ENCODE data around the gene SETMAR.
A peak's percentile ranks its signal among the peaks of the same experiment; 100 is the strongest.
"Not testable (repeated sequence)": the region's sequence is repeated elsewhere in the genome, so short reads cannot be mapped to it uniquely, and the experiment has no call there.

Gene SETMAR

DNA sequence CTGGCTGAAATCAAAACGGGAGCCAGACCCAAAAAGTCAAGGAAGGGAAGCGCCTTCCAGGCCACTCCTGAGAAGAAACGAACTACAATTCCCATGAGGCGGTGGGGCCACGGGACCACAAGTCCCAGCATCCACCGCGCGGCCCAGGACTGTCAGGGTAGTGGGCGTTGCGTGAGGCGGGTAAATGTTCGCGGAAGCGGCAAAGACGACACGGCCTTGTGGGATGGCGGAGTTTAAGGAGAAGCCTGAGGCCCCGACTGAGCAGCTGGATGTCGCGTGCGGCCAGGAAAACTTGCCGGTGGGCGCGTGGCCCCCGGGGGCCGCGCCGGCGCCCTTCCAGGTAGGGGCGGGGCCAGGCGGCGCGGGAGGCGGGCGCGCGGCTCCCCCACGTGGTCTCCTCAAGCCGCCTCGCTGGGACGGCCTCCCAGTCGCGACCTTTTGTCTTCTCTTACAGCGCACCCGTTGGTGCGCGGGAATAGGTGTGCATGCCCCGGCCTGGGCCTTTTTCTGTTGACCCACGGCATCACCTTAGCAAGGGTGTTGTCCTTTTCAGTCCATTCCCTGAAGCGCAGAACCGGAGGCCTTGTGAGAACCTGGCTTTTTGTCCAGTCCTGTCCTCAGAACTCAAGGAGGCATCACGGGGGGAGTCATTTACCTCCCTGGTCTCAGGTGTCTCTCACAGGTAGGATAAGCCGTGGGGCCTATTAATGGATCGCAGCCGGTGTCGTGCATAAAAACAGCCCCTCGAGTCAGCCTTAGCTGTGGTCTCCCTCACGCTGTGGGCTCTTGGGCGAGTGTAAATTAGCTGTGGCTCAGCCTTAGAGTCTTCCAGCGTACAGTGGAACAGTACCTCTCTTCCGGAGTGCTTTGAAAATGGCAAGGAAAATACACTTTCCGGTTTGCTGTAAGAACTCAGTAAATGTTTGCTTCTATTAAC, at the start of gene SETMAR:
Gene SETMAR (plus strand): TSS at position 183 of the 937 bp plus-strand sequence. CDS start 2 bp downstream, at position 185.
- DNase-seq (ENCODE audit: extremely low read depth in 1 of 2, low read depth in 1 of 2): peak; percentile 60 to 74

DNA sequence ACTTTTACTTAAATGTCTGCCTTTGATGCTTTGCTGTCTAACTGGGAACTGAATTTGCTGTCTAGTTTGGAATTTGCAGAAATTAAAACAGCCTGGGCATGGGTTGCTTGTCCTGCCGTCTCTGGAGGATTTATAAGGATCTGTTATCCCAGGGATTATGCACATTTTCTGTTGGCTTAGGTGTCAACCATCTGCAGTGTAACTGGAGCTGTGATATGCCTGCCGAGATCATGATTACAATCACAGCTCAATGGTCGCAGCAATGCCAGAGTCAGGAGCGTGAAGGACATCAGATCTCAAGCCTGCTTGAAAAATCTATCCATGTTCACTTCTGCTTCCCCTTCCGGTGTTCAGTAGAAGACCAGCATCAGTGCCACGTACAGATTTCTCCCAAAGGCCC, 41.8 kb upstream of the SETMAR start:
- DNase-seq (ENCODE audit: extremely low read depth in 1 of 2, low read depth in 1 of 2): no peak

DNA sequence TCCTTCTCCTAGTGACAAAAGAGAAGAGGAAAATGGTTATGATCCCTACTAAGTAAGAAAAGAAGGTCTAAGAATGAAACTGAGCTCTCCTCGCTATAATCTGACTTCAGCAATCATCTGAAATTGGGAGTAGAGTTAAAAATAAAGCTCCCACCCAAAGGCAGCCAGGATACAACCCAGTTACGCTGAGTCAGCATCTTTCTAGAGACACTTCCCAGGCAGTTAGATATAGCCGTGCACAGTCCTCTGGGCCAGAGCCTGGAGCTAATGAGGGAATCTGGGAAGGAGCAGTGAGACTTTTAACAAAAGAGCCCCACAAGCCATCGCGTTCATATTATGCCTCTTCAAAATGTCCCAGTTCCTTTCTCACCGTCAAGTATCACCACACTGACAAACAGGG, 39.1 kb upstream of the SETMAR start:
- DNase-seq (ENCODE audit: extremely low read depth in 1 of 2, low read depth in 1 of 2): no peak

DNA sequence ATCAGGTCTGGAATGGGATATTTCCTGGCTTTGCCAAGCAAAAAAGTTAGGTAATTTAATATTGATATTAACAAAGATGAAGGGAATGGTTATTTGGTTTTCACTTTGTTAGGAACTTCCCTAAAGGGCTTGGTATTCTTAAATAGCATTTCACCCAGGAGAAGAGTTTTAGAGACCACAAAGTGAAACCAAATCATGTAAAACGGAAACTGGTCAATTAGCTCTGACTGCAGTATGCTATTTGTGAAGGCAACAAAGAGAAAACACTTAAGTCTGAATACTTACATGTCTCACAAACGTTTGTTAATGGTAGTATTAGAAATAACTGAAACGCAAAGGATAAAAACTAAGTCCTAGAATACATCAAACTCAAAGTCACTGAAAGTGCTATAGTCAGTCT, 32.4 kb upstream of the SETMAR start:
- DNase-seq (ENCODE audit: extremely low read depth in 1 of 2, low read depth in 1 of 2): no peak

DNA sequence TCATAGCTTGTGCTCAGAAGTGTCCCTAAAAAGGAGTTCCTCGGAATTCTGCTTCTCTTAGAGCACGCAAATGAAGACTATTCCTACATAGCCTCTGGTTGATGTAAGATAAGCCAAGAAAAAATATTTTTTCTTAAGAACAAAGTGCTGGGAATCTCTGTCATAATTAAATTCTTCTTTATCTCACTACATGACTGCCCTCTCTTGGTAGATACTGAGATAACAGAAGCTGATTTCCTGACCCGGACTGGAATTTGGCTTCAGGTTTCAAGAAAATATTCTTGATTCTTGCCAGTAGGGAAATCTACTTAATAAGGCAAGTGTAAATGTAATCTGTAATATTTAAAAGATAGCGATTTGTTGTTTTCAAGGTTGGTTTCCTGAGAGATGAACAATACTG, 31.3 kb upstream of the SETMAR start:
- no peak for DNase-seq (ENCODE audit: extremely low read depth in 1 of 2, low read depth in 1 of 2)

DNA sequence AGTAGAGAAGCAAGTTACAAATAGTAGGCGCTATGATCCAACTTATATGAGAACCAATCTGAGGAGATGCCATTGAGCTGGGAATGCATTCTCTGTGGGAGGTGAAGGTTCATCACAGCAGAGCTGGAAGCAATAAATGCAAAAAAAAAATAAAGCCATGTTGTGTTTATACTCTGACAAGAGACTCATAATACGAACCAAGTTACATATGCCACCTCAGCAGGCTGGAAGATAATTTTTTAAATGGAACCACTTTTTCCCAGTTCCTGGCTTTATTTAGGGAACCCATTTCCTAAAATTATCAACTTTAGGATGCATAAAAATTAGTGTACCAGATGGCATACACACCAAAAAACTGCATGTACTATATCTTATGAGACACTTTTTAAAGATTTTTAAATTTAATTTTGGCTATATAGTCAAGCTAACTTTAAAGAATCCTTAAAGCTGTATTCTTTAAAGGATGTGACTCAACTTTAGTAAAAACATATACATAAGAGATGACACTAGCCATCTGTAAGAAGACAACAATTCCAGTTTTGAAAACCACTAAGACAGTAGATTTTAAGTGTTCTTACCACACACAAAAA, 23.6 kb upstream of the SETMAR start:
- no peak for DNase-seq (ENCODE audit: extremely low read depth in 1 of 2, low read depth in 1 of 2)

DNA sequence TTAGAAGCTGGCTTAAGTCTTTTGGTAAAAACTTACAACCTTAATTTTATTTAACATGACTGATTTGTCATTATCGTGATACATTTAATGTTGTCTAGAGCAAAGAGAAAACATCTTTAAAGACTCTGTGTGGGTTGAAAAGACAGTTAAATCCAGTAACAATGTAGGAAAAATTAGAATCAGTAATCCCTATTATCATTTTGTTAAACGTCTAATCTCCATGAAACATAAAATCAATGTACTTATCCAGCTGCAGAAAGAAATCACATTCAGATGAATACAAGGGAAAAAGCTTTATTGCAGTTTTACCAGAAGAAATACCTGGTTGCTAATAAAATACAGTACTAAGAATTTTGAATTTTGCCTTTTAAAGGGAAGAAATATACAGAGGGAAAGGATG, 21.2 kb upstream of the SETMAR start:
- no peak for DNase-seq (ENCODE audit: extremely low read depth in 1 of 2, low read depth in 1 of 2)

DNA sequence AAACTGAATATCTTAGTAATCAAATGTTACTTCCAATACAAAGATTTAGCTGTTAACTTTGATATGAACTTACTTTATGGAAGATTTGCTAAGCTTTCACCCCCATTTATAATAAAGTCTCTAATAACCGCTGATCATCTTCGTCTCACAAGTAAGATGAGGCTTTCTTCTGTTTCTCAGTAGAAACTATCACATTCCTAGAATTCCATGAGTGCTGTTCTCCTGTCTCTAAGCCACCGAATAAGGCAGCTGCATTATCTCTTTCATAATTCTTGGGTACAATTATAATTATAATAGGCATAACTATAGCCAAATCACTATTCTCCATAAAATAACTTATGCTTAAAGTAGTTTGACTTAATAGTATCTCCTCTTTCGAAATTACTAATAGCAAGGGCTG, 18.3 kb upstream of the SETMAR start:
- no peak for DNase-seq (ENCODE audit: extremely low read depth in 1 of 2, low read depth in 1 of 2)

DNA sequence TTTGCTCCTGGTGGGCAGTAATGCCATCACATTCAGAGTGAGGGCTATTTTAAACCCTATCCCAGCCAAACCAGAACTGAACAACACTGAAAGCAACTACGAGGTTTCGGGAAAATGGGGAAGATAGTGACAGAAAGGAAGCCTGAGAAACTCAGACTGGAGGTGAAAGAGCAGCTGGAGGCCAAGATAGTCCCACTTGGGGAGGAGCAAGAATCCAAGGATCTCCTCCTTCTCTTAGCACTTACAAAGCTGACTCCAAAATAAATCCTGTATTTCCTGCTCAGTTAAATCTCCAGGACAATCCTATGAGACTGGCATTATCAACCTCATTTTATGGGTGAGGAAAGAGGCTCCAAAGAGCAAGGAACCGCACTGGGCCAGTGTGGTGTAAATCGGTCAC, 14.1 kb upstream of the SETMAR start:
- DNase-seq (ENCODE audit: extremely low read depth in 1 of 2, low read depth in 1 of 2): no peak

DNA sequence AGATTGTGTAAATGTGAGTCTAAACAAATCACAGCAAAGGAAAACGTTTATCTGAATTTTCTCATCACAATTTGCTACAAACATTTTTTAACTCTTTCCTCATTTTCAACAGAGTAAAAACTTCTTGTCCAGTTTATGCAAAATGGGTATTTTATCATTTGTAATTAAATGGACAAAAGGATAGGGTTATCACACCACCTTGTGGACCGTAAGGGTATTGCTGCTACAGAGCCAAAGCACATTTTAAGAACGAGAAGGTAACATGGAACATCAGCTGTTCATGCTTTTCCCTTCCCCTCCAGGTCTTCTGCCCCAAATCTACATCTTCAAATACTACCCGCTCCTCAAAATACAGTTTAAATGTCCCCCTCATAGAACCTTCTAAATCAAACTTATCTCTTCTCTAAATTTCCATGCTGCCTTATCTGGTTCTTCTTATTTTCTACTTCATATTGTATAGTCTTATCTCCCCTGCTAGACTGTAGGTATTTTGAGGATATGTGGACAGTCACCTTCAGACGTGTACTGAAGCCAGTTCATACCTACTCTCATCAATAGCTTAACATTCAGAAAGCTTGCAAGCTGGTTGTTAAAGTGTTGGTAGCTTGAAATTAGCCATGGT, 12.8 kb upstream of the SETMAR start:
- no peak for DNase-seq (ENCODE audit: extremely low read depth in 1 of 2, low read depth in 1 of 2)

DNA sequence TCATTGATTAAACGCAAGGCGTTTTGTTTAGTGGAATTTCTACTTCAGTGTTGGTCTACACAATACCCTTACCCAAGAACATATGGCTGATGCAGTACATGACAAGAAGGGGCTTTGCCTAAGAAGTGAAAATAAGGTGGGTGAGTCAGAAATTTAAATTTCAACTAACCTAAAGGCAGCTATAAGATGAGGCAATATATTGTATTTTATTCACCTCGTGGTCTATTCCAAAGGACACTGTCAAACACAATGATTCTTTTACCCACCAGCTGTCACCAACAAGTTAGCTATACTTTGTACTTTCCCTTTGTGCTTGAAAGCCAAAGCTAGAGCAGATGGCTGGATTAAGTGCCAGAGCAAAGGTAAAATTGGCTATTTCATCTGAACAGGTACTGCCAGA, 10.9 kb upstream of the SETMAR start:
- DNase-seq (ENCODE audit: extremely low read depth in 1 of 2, low read depth in 1 of 2): no peak

DNA sequence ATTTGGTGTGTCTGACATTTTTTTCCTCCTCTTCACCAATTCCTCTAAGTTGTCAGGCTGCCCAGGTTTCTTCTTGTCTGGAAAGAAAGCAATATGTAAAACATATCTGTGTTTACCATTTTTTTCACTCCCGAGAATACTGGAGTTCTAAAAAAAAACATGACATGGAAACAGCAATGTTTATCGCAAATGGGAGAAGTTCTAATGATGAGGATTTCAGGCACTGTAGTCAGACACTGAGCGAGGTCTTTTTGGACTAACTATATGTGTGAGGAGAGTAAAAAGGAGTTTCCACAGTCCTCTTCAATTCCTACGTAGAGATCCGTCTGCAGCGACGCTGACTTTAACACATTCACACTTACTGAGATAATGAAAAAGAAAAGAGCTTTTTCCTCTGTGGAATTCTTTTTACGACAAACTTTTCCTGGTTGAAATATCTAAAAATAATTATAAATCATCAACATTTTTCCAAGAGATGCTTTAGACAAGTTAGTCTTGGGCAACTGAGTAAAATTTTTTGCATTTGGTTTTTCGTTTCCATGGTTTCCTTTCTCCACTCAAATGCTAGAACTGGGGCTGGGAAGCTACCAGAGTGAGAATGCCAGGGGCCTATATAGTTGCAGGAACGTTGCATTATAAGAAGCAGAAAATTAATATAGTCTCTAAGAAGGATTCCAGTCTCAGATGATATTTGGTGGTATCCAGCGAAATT, 8.4 kb upstream of the SETMAR start:
- DNase-seq (ENCODE audit: extremely low read depth in 1 of 2, low read depth in 1 of 2): no peak

DNA sequence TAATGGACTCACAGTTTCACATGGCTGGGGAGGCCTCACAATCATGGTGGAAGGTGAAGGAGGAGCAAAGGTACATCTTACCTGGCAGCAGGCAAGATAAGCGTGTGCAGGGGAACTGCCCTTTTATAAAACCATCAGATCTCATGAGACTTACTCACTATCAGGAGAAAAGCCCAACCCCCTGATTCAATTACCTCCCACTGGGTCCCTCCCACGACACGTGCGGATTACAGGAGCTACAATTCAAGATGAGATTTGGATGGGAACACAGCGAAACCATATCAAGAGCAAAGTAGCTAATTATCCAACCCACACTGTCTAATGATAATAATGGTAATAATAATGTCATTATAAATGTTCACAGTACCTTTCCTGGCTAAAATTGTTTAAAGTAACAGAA, 6.7 kb upstream of the SETMAR start:
- DNase-seq (ENCODE audit: extremely low read depth in 1 of 2, low read depth in 1 of 2): not testable (repeated sequence)

DNA sequence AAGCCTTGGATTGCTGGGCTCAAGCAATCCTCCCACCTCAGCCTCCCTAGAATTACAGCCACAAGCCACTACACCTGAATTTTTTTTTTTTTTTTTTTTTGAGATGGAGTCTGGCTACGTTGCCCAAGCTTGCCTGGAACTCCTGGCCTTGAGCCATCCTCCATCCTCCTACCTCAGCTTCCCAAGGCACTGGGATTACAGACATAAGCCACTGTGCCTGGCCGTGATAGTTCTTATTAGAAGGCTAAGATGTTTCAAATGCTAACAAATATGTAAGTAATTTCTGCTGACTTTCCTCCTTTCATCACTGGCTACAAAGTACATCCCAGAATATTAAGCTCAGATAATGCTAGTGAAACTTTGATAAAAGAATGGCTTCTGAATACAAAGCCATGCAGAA, 5.7 kb upstream of the SETMAR start:
- DNase-seq (ENCODE audit: extremely low read depth in 1 of 2, low read depth in 1 of 2): no peak

DNA sequence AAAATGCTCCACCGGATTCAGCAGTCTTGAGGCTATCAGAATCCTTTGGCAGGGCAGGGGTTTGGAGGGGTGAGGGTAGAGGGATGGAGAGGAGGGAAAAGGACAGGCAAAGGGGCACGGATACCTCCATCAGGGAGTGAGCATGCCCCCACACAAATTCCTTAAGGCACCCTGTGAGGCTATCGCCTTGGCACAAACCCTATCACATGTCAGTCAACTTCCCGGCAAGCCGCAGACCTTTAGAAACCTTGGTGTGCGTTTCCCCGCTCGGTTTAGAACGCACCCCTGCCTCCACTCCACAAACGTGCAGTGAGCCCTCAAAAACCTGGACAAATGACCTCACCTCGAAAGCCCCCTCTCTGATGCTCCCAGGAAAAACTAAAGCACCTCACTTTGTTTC, 422 bp upstream of the SETMAR start:
- no peak for DNase-seq (ENCODE audit: extremely low read depth in 1 of 2, low read depth in 1 of 2)

DNA sequence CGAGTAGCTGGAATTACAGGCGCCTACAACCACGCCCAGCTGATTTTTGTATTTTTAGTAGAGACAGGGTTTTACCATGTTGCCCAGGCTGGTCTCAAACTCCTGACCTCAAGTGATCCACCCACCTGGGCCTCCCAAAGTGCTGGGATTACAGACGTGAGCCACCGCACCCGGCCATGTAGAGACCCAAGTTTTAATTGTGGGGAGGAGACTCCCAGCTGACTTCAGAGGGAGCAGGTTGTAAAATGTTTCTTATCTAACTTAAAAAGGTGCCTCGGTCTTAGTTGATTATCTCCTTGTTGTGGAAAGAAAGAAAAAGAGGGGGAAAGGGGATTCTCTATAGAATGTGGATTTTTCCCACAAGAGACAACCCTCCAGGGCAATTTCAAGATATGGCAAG, 2.0 kb downstream of the SETMAR start:
- DNase-seq (ENCODE audit: extremely low read depth in 1 of 2, low read depth in 1 of 2): not testable (repeated sequence)

DNA sequence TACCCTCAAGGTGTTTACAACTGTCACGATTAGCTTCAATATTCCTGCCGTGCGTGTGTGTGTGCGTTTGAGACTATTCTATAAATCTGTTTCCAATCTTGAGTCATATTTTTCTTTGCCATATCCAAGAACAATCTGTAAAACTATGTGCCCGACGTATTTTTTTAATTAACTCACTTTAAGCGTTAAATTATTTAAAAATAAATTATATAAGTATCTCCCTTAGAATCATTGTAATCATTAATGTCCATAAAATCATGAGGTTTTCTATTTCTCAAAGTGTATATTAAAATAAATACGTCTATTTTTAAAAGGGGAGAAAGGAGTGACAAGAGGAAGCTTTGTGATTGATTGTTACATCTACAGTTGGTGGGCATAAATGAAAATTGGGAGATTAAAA, 2.9 kb downstream of the SETMAR start:
- no peak for DNase-seq (ENCODE audit: extremely low read depth in 1 of 2, low read depth in 1 of 2)

DNA sequence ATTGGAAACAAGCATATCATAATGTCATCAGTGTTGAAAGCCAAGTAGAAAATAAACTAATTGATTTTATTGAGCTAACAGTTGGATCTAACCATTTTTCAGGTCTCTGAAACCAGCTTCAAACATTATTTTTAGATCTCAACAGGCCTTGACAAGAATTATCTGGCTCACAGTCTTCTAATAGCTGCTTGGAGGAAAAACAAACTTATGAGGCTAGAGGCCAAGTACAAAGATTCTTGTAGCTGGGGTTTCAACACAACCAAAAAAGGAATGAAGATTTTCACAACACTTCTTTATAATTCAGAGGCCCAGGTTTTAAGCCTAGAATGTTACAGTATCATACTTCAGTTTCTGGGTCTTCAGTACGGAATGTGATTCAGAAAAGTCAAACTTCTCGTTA, 3.7 kb downstream of the SETMAR start:
- DNase-seq (ENCODE audit: extremely low read depth in 1 of 2, low read depth in 1 of 2): no peak

DNA sequence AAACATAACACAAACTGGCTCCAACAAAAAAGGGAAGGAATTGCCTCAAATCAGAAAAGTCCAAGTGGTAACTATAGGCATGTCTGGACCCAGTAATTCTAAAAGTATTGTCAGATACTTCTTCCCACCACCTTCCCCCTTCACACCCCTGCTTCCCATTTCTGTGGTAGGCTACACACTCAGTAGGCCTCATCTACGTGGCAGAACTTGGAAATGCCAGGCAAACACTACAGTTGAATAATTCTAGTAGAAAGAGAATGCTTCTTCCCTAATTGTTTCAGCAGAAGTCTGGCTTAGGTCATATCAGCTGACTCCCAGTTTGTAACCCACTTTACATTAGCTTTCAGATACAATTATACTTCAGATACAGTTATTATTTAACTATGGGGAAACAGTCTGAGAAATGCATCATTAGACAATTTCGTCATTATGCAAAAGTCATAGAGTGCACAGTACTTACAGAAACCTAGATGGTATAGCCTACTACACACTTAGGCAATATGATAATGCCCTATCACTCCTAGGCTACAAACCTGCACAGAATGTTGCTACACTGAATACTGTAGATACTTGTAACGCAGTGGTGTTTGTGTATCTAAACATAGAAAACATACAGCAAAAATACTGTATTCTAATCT, 6.4 kb downstream of the SETMAR start:
- no peak for DNase-seq (ENCODE audit: extremely low read depth in 1 of 2, low read depth in 1 of 2)

DNA sequence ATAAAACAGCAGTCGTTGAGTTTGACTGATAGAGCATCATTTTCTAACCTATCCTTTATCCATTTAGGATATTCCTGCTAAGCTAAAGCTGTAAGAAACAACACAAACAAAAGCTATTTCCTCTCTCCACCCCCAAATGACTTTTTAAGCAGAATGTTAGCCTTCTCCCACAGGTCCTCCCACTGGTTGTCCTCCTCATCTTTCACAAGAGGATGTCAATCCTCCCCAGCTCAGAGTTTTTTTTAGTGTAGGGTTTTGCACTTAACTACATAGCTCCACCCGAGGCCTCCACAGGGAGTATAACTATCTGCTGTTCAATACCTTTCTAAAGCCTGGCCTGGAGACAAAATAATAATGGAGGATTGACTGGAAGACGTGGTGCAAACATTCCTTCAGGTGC, 7.8 kb downstream of the SETMAR start:
- no peak for DNase-seq (ENCODE audit: extremely low read depth in 1 of 2, low read depth in 1 of 2)

DNA sequence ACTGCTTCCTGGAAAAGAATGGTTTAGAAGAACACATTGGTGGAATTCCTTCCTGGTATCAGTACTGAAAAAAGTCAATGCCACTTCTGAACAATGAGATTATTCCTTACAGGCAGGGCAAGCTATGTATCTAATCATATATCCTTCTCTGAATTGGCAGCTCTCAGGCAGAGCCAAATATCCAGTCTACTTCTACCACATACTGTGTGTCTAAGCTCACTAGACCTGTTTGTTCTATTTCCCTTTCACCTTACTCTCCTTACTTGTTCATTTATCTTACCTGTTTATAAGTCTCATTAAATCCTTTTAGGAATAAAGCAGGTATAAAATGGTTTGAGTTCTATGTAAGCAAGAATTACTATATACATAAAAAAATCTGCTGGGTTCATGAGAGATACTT, 8.3 kb downstream of the SETMAR start:
- no peak for DNase-seq (ENCODE audit: extremely low read depth in 1 of 2, low read depth in 1 of 2)

Data from stimulated activated CD8-positive, alpha-beta memory T cell treated with anti-CD3 and anti-CD28 coated beads, Interleukin-7, amount 100 ng/mL, for 48 hours (primary cell).